CD8-positive, alpha-beta memory T cell (primary cell): ENCODE measurements around the gene GAGE12E. TPM values are rescaled to one million over a fixed set of nuclear protein-coding genes. Genes with fewer than 3 reads are reported as not detected.
"Not testable (repeated sequence)": the region's sequence is repeated elsewhere in the genome, so short reads cannot be mapped to it uniquely, and the experiment has no call there.

Source experiments
- CTCF ChIA-PET: fragments of 350-600 bp; sonication (Branson Sonifier 250); formaldehyde crosslinking; loops from one replicate; lab custom pipeline; 2021; ENCODE audit warnings: antibody characterized with exemption; lab: Charles Lee
- POLR2A ChIA-PET: fragments of 350-600 bp; sonication (Branson Sonifier 250); formaldehyde crosslinking; loops from one replicate; lab custom pipeline; 2021; ENCODE audit warnings: antibody characterized with exemption; lab: Charles Lee
- DNase-seq, 5 donors: peaks; one replicate each; pipeline versions ENCODE4 v3.0.0 to v3.0.0-alpha.2; 2020 to 2022; ENCODE audit warnings: mixed read lengths in 1 of 5
- H3K27ac ChIP-seq: one replicate; pipeline ENCODE4 v1.7.0; 2013; ENCODE audit warnings: low read depth, mild to moderate bottlenecking, low read length, moderate library complexity
- H3K27me3 ChIP-seq: 2 replicates; pipeline ENCODE4 v1.7.0; 2013; ENCODE audit warnings: low read length, mild to moderate bottlenecking; ENCODE audit not compliant: insufficient read depth, poor library complexity, severe bottlenecking
- H3K36me3 ChIP-seq: 2 replicates; pipeline ENCODE4 v1.7.0; 2013; ENCODE audit warnings: mild to moderate bottlenecking, low read length, moderate library complexity; ENCODE audit not compliant: insufficient read depth
- H3K4me1 ChIP-seq: 2 replicates; pipeline ENCODE4 v1.7.0; 2013; ENCODE audit warnings: mild to moderate bottlenecking, low read length, moderate library complexity; ENCODE audit not compliant: insufficient read depth
- H3K4me3 ChIP-seq: 2 replicates; pipeline ENCODE4 v1.7.0; 2013; ENCODE audit warnings: mild to moderate bottlenecking, low read length
- H3K9me3 ChIP-seq: 2 replicates; pipeline ENCODE4 v1.7.0; 2013; ENCODE audit warnings: mild to moderate bottlenecking, low read length
- H3K27ac Mint-ChIP-seq, 8 donors: one replicate each; pipeline ENCODE4 v1.8.0; 2020 to 2021; ENCODE audit warnings: mixed read lengths in 8 of 8, mild to moderate bottlenecking in 6 of 8, inconsistent platforms in 3 of 8, moderate library complexity in 3 of 8
- H3K27me3 Mint-ChIP-seq, 2 donors: one replicate each; pipeline ENCODE4 v1.8.0; 2020 to 2021; ENCODE audit warnings: mixed read lengths in 2 of 2, mild to moderate bottlenecking in 1 of 2, moderate library complexity in 1 of 2
- H3K36me3 Mint-ChIP-seq, 3 donors: one replicate each; pipeline ENCODE4 v1.8.0; 2020 to 2021; ENCODE audit warnings: mixed read lengths in 3 of 3, inconsistent platforms in 1 of 3, mild to moderate bottlenecking in 1 of 3
- H3K4me1 Mint-ChIP-seq, 3 donors: one replicate each; pipeline ENCODE4 v1.8.0; 2020 to 2021; ENCODE audit warnings: mixed read lengths in 3 of 3, inconsistent platforms in 1 of 3, mild to moderate bottlenecking in 1 of 3
- H3K4me3 Mint-ChIP-seq, 7 donors: one replicate each; pipeline ENCODE4 v1.8.0; 2020 to 2021; ENCODE audit warnings: mixed read lengths in 7 of 7, mild to moderate bottlenecking in 6 of 7, moderate library complexity in 4 of 7, inconsistent platforms in 2 of 7
- H3K9me3 Mint-ChIP-seq, 5 donors: one replicate each; pipeline ENCODE4 v1.8.0; 2020 to 2022; ENCODE audit warnings: mixed read lengths in 5 of 5, mild to moderate bottlenecking in 3 of 5, moderate library complexity in 2 of 5, inconsistent platforms in 1 of 5
- polyA plus RNA-seq: library from polyadenylated mRNA; unstranded; fragments of 300-500 nt; fragmentation: Illumina TruSeq; gene quantifications from one replicate; pipeline ENCODE4 v1.2.3, GENCODE V29; 2021
- total RNA-seq, 2 experiments: library from RNA; stranded (reverse); gene quantifications; one replicate each; pipeline ENCODE4 v1.2.3, GENCODE V29; 2021

GAGE12E gene
- total and polyA plus RNA-seq, 3 experiments from 2014 or later = not detected

- CTCF ChIA-PET, H3K4me1 ChIP-seq, H3K27me3 ChIP-seq, H3K4me1 Mint-ChIP-seq, H3K36me3 ChIP-seq, DNase-seq, H3K9me3 ChIP-seq, H3K27me3 Mint-ChIP-seq, H3K4me3 Mint-ChIP-seq, H3K27ac ChIP-seq, H3K36me3 Mint-ChIP-seq, POLR2A ChIA-PET, H3K27ac Mint-ChIP-seq, H3K4me3 ChIP-seq, H3K9me3 Mint-ChIP-seq: not testable (repeated sequence)
These were observed 38.1 kb downstream of the GAGE12E start, which contains the start of gene GAGE2A for GRCh38 chrX:49589196-49589595. TSS of gene GAGE2A (plus strand) at chrX:49589496. CDS start at chrX:49590651, 1,155 bp downstream.

DNA sequence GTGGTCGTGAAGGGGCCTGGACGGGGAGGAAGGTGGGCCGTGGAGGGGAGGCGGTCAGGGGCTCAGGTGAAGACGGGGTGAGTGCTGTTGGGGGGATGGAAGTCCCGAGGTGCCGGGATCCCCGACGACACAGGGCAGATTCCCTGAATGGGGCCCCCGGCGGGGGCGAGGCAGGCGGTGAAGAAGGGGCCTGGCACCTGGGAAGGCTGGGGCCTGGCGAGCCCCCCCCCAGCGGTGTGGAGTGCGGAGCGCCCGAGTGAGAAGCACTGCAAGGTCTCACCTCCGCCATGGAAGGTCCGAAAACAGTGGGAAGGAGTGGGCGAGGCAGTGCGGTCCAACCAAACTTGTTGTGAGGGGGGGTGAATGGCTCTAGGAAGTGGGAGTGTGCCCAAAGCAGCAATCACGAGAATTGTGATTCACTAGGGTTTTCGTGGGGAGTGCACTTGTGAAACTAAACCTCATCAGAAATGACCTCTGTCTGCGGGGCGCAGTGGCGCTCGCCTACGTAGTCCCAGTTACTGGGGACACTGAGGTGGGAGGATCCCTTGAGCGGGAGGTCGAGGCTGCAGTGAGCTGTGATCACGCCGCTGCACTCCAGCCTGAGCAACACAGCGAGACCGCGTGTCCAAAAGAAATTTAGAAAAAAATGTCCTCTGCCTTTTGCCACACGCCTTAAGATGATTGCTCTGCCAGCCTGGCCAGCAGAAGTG is 38.8 kb downstream of the GAGE12E start:
- peak in 1 of 5 donors; percentile 46 for DNase-seq
- H3K4me1 ChIP-seq, H3K9me3 ChIP-seq, CTCF ChIA-PET, H3K36me3 Mint-ChIP-seq, H3K9me3 Mint-ChIP-seq, H3K27me3 Mint-ChIP-seq, H3K27ac ChIP-seq, H3K4me3 Mint-ChIP-seq, H3K4me3 ChIP-seq, H3K27ac Mint-ChIP-seq, H3K27me3 ChIP-seq, H3K4me1 Mint-ChIP-seq, POLR2A ChIA-PET, H3K36me3 ChIP-seq: not testable (repeated sequence)

DNA sequence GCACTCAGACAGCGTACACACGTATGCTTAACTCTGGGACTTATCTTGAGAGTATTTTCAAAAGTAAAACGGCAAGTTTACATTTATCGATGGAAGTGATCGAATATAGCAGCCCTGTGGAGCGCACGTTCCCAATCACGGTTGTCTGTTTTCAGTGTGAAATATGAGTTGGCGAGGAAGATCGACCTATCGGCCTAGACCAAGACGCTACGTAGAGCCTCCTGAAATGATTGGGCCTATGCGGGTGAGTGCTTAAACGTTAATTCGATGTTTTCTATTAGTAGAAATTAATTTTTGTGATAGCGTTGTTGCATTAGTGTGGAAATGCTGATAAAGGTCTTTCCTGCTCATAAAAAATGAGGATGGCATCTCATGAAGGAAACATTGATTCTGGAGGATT is 39.4 kb downstream of the GAGE12E start:
- H3K27me3 ChIP-seq, H3K36me3 ChIP-seq, H3K9me3 ChIP-seq, DNase-seq, CTCF ChIA-PET, H3K9me3 Mint-ChIP-seq, H3K4me1 Mint-ChIP-seq, H3K27ac Mint-ChIP-seq, POLR2A ChIA-PET, H3K4me3 Mint-ChIP-seq, H3K36me3 Mint-ChIP-seq, H3K27ac ChIP-seq, H3K4me1 ChIP-seq, H3K27me3 Mint-ChIP-seq, H3K4me3 ChIP-seq: not testable (repeated sequence)

DNA sequence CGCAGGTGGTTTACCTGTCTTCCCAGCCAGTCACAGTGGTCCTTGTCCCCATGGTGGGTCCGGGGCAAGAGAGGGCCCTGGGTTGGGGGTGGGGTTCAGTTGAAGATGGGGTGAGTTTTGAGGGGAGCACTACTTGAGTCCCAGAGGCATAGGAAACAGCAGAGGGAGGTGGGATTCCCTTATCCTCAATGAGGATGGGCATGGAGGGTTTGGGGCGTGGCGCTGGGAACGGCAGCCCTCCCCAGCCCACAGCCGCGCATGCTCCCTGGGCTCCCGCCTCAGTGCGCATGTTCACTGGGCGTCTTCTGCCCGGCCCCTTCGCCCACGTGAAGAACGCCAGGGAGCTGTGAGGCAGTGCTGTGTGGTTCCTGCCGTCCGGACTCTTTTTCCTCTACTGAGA is 47.6 kb downstream of the GAGE12E start, which contains the start of gene GAGE1:
Gene GAGE1 (plus strand): TSS at position 301 of the 400 bp plus-strand sequence. CDS start 1,155 bp downstream, outside the sequence.
- H3K27ac Mint-ChIP-seq, H3K4me3 Mint-ChIP-seq, H3K27me3 Mint-ChIP-seq, POLR2A ChIA-PET, DNase-seq, H3K36me3 Mint-ChIP-seq, H3K9me3 ChIP-seq, H3K9me3 Mint-ChIP-seq, CTCF ChIA-PET, H3K4me1 ChIP-seq, H3K27me3 ChIP-seq, H3K36me3 ChIP-seq, H3K4me1 Mint-ChIP-seq, H3K27ac ChIP-seq, H3K4me3 ChIP-seq: not testable (repeated sequence)

Other genes with a start within 250 kb of the GAGE12E start
- gene GAGE10, start 247.6 kb upstream of the GAGE12E start, total RNA-seq = not detected
- gene GAGE10, start 247.6 kb upstream of the GAGE12E start, polyA plus RNA-seq = not detected
- gene GAGE12J, start 229.3 kb upstream of the GAGE12E start, total RNA-seq = not detected
- not detected for gene GAGE12J, start 229.3 kb upstream of the GAGE12E start, polyA plus RNA-seq
- not detected for gene GAGE13, start 219.7 kb upstream of the GAGE12E start, total RNA-seq
- not detected for gene GAGE13, start 219.7 kb upstream of the GAGE12E start, polyA plus RNA-seq
- gene GAGE12C, start 19.1 kb upstream of the GAGE12E start, total RNA-seq = not detected
- not detected for gene GAGE12C, start 19.1 kb upstream of the GAGE12E start, polyA plus RNA-seq
- gene GAGE12D, start 9.6 kb upstream of the GAGE12E start, total RNA-seq = not detected
- not detected for gene GAGE12D, start 9.6 kb upstream of the GAGE12E start, polyA plus RNA-seq
- gene GAGE12F, start 9.6 kb downstream of the GAGE12E start, total RNA-seq = not detected
- gene GAGE12F, start 9.6 kb downstream of the GAGE12E start, polyA plus RNA-seq = not detected
- gene GAGE12G, start 19.1 kb downstream of the GAGE12E start, total RNA-seq = not detected
- not detected for gene GAGE12G, start 19.1 kb downstream of the GAGE12E start, polyA plus RNA-seq
- gene GAGE12H, start 28.7 kb downstream of the GAGE12E start, total RNA-seq = not detected
- gene GAGE12H, start 28.7 kb downstream of the GAGE12E start, polyA plus RNA-seq = not detected
- gene GAGE2A, start 38.2 kb downstream of the GAGE12E start, total RNA-seq = not detected
- not detected for gene GAGE2A, start 38.2 kb downstream of the GAGE12E start, polyA plus RNA-seq
- gene GAGE1, start 47.7 kb downstream of the GAGE12E start, total RNA-seq = not detected
- not detected for gene GAGE1, start 47.7 kb downstream of the GAGE12E start, polyA plus RNA-seq
- not detected for gene PAGE1, start 144.7 kb downstream of the GAGE12E start, total RNA-seq
- not detected for gene PAGE1, start 144.7 kb downstream of the GAGE12E start, polyA plus RNA-seq